NCI-H69 (cell line): ENCODE measurements around the gene HS3ST3B1.

Source experiments
- DNase-seq: peaks from one replicate; lab custom pipeline; 2025; lab: John Stamatoyannopoulos, UW

HS3ST3B1 gene

GRCh38 chr17:14321476-14321949 lies 20.6 kb downstream of the HS3ST3B1 start:
- peak; percentile 63 for DNase-seq

DNA sequence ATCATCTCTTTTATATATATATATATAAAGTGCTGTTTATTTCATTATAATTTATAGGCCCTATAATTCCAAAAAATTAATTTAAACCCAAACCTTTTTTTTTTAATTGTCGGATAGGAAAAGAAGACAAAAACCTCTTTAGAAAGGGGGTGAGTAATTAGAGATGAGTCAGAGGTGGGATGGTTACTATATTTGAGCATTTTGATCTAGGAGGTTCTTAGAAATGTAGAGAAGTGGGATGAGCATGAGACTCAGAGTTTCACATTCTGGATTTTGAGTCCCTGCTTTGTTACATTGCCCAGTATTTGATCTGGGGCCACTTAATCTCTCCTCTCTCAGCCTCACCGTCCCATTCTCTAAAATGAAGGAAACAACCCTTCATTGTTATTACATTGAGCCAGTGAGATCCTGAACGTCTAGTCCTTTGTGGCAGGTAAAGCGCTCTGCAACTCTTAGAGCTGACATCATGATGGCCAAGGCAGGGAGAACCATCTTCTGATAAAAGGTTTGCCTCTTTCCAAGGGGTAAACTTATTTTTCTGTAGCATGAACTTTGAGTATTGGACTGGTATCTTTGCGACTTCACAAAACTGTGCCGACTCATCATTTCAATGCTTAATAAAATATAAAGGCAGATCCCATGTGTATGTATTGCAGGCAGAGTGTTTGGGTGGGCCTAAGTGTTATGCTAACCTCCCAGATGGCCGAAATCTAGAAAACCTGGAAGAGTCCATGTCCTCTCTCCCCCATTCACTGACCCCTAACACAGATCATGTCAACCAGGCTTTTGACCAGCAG lies 21.3 kb downstream of the HS3ST3B1 start:
- DNase-seq: no peak

- peak; percentile 57 for DNase-seq
Observed at GRCh38 chr17:14323522-14323981, 22.7 kb downstream of the HS3ST3B1 start.

- peak; percentile 71 for DNase-seq
Observed at GRCh38 chr17:14325618-14326167, 24.8 kb downstream of the HS3ST3B1 start.

DNA sequence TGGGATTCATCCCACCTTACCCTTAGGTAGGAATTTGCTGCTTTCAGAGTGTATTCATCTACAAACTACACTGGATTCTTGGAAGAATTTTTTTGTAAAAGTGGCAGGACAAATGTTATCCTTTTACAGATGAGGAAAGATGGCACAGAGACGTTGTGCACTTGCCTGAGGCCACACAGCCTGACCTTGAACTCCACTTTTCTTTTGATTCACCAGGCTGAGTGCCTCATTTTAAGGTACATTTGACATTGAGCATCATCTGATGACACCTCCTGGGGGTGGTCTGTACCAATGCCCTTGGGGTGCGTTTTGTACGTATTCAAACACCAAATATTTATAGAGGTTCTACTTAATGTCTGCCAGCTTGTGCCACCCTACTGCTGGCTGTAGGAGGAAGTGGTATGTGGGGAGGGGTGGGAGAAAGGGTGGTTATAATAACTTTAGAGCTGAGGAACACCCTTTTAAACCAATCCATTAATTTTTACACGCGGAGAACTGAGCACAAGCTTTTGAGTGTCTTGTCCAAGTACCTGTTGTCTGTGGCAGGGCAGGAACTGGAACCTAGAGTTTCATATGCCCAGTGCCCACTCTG lies 29.1 kb downstream of the HS3ST3B1 start:
- DNase-seq: no peak

DNA sequence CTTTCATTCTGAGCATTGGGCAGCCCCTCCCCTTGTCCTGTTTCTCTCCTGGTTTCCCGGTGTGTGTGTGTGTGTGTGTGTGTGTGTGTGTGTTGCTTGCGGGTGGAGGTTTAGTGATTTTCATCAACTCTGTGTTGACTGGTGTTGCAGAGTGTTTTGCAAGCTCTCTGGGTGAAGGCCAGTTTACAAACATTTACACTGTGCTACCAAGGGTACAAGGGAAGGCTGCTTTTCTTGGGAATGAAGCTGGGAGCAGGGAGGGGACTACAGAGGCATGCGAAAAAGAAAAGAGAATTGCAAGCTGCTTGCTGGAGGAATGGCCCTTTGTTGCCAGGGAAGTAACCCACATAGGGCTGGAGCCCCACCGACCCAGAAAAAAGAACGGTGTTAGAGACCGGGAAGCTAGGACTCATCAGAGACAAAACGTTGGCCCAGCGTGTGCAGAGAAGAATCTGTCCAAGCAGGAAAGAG lies 29.6 kb downstream of the HS3ST3B1 start:
- DNase-seq: no peak

DNA sequence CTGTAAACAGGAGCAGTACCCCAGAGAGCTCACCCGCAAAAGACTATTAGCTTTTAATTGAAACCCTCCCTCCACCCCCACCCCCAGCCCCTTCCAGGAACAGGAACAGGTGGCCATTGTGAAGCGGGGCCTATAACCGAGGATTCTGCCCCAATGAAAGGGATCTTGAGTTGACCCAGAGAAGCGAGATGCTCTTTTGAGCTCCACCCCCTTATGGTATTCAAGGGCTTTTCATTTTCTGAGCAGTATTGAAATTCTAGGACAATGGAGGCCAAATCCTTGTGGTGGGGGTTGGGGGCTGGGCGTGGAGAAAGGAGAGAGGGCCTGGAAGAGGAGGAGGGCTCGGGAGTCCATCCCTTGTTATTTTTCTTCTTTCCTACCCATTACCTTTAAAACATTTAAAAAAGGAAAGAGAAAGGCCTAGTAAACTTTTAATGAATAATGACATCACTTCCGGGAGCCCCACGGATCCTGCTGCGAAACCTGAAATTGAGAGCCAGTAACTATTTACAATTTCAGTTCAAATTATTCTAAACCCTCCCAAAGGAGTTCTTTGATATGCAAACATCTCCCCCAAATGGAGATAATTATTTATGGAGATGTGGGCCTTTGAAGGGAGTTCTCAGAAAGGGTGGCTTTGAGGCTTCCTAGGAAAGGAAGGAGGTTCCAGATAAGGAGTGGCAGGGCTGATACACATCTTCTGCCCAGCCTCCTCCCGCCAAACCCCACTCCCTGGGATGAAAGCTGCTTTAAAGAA lies 30.5 kb downstream of the HS3ST3B1 start:
- no peak for DNase-seq

- no peak for DNase-seq
Observed at GRCh38 chr17:14331982-14332298, 31.1 kb downstream of the HS3ST3B1 start.

DNA sequence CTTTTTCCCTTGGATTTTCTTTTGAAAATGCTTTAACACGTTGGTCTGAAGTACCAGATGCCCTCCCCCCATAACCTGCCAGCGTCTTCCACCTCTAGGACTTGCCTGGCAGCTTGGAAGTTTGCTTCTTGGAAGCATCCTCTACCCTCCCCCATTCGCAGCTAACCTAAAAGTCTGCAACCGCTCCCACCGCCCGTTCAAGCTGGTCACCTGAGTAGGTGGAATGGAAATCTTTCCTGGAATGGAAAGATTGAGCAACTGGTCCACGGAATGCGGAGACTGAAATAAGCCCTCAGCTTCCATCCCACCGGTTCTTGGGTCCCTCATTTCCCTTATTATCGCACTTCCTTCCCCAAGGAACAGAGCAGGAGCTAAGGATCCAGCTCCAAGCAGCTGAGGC lies 31.4 kb downstream of the HS3ST3B1 start:
- DNase-seq: no peak

DNA sequence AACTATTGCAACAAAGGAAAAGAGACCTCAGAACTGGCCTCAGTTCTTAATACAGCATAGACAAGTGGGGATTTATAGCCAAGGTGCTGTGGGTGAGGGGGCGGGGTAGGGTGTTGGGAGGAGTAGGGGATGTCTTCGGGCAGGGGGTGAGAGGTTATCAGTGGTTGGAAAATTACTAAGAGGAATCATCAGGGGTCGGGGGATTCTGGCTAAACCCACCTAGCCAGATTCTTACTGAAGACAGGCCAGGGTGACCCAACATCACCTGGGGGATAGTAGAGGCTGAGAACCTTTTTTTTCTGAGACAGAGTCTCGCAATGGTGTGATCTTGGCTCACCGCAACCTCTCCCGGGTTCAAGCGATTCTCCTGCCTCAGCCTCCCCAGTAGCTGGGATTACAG lies 32.6 kb downstream of the HS3ST3B1 start:
- DNase-seq: no peak

DNA sequence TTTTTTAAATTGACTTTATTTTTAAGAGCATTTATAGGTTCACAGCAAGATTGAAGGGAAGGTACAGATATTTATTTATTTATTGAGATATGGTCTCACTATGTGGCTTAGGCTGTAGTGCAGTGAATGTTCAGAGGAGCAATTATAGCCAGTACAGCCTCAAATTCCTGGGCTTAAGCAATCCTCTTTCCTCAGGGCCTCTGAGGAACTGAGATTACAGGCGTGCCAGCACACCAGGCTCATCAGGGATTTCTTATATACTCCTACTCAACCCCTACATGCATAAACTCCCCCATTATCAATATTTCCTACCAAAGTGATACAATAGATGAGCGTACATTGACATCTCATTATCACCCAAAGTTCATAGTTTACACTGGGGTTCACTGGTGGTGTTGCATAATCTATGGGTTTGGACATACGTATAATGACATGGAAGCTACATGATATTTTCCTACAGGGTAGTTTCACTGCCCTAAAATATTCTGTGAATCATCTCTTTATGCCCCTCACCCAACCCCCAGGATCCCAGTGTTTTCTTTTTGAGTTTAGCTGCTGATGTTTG lies 33.5 kb downstream of the HS3ST3B1 start:
- DNase-seq: no peak

DNA sequence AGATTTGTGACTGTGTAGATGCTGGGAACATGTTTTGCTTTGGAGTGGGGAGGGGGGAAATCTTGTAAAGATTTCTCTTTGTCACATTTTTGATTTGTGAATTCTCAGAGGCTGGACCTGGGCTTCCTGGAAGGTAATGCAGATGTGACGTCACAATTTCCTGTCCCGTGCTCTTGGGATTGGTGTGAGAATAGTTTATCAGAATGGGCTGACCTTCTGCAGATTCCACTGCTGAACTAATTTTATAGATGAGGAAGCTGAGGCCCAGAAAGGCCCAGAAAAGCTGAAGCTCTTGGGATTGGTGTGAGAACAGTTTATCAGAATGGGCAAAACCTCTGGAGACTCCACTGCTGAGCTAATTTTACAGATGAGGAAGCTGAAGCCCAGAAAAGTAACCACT lies 34.0 kb downstream of the HS3ST3B1 start:
- DNase-seq: no peak

DNA sequence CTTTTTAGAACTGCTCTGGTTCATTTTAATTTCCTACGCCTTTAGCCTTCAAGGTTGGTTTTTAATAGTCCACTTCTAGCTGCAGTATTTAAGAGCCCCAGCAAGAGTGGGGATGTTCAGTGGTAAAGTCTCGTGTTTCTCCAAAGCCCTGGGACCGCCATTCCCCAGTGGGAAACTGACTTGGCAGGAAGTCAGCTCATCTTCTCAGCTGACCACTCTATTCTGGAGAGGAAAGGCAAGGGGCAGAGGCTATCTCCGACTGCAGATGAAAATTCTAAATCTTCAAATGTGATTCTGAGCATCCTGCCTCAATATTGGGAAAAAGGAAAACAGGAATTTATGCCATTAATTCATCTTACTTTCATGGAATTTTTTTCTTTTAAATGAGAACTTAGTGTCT lies 35.5 kb downstream of the HS3ST3B1 start:
- no peak for DNase-seq

DNA sequence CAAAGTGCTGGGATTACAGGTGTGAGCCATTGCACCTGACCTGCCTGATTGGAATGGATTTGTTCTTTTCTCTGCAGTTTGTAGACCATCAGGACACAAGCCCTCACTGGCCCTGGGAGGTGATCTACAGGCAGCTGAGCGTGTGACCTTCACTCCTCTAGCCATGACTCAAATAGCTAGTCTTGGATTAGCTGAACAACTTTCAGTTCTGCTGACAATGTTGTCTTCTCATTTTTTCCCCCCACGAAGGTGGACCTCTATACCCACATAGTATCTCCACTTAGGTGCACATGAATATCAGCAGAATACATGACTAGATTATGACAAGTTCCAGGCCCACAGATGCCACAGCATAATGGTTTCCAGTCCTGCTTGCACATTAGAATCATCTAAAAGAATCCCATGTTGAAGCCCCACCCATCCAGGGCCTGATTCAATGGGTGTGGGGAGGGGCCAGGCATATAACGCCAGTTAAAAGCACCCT lies 36.8 kb downstream of the HS3ST3B1 start:
- DNase-seq: no peak

DNA sequence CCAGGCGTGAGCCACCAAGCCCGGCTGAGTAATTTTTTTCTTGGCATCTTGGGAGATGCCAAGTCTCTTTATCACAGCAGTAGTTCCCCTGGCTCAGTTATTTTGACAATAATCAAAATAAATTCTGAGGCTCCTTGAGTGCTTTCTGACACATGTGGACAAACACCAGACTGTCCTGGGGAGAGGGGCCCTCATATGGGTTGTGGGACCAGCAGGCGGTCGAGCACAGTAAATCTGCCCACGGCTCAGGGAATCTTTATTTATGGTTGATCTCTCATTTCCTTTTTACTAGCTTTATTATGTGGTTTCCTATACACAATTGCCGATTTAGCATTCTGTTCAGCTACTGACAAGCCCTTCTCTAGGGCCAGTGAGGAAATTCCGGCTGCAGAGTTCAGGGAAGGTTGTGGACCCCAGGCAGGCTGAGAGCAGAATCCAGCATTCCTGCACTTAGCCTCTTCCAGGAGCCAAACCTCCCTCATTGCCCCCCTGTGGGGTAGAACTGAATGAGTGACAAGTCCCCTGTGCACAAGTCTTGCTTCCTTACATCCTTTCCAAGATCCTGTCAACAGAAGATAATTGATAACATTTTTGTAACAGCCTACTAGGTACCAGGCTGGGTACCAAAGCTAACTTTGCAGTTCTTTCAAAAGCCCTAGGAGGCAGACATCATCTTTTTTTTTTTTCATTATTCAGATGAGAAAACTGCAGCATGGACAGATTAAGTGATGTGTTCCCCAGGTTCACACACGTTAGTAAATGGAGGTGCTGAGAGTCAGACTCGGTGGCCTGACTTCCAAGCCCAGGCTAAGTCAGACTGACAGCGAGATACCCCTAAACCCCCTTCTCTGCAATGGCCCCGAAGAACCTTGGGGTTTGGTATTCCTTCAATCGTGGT lies 40.2 kb downstream of the HS3ST3B1 start:
- no peak for DNase-seq

DNA sequence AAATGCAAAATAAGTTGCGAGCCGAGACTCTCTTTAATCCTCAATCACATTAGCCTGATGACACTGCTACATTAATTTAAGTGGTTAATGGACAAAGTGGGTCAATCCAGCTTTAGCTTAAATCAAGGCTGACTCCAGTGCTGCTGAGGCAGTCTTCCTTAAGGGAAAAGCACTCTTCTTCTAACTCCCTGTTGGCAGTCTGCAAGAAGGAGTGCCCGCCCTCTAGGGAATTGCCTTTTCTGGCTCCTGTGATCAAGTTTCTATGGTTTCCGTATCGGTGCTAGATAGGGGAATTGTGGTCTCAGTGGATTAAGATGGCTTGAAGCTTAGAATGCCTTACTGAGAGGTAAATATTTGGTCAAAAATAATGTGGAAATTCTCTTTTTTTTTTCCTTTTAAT lies 41.0 kb downstream of the HS3ST3B1 start:
- no peak for DNase-seq

GRCh38 chr17:14346801-14347200 lies 45.9 kb downstream of the HS3ST3B1 start:
- DNase-seq: no peak

DNA sequence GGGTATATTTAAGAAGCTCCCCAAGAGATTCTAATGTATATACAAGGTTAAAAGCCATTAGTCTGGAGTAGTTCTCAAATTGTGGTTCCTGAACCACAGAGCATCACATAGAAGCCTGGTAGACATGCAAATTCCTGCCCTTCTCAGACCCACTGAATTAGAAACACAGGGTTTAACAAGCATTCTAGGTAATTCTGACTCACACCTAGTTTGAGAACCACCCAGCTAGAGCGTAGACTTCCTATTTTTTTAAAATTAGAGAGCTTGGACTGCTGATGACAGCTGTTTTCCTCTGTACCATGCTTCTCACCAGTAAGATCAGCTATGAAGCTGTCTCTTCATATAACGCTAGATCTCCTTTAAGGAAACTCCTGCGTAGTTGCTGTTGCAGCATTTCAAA lies 50.6 kb downstream of the HS3ST3B1 start:
- DNase-seq: no peak

DNA sequence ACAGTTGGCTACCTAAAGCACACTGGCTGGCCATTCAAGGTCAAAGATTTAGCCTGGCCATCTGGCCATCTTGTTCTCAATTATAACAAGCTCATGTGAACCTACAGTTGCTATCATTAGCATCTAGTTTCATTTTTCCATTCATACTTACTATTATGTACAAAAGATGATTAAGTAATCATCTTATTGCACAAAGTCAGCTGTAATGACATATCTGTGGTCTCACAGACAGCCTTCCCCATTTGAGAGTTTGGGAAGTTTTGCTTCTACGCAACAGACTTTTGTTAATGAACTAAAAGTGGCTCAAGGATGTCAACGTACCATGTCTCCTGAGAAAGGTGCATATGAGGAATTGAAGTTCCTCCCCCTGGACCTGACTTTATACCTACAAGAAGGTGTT lies 51.3 kb downstream of the HS3ST3B1 start:
- no peak for DNase-seq

GRCh38 chr17:14353861-14354474 lies 53.1 kb downstream of the HS3ST3B1 start:
- no peak for DNase-seq

- no peak for DNase-seq
Observed at GRCh38 chr17:14354807-14355206, 53.9 kb downstream of the HS3ST3B1 start.
